Measurements from ENCODE around the gene GSTA4.

- no peak for TF ChIP-seq ZNF274 (IDR thresholded peaks at IDR 0.05; ENCODE audit: low read depth, low read length)
- no peak for TF ChIP-seq SUZ12 (IDR thresholded peaks at IDR 0.05; ENCODE audit: extremely low read depth, insufficient read depth, insufficient read length)
- TF ChIP-seq YY1 (IDR thresholded peaks at IDR 0.05; ENCODE audit: insufficient read depth, insufficient read length): no peak
Measured at GRCh38 chr6:53011979-53012378, 16.9 kb upstream of the GSTA4 start.

Data from NT2/D1 (cell line).